Adipocyte (in vitro differentiated cells): Measurements from ENCODE around the gene FAM168A.
"Not testable (repeated sequence)": the region's sequence is repeated elsewhere in the genome, so short reads cannot be mapped to it uniquely, and the experiment has no call there.

Experiments
- DNase-seq: peaks from one replicate; pipeline ENCODE4 v3.0.0-alpha.2; 2015; ENCODE audit warnings: low read depth
- H3K27me3 ChIP-seq: replicated peaks from 2 replicates; pipeline ENCODE4 v1.7.0; 2013; ENCODE audit warnings: mild to moderate bottlenecking, low read length, moderate library complexity; ENCODE audit not compliant: control insufficient read depth, insufficient read depth
- H3K36me3 ChIP-seq: 2 replicates; pipeline ENCODE4 v1.7.0; 2013; ENCODE audit warnings: low read length, mild to moderate bottlenecking, moderate library complexity; ENCODE audit not compliant: control insufficient read depth, insufficient read depth, severe bottlenecking
- H3K4me1 ChIP-seq: 2 replicates; pipeline ENCODE4 v1.7.0; 2013; ENCODE audit warnings: mild to moderate bottlenecking, low read length, moderate library complexity; ENCODE audit not compliant: control insufficient read depth, insufficient read depth
- H3K4me3 ChIP-seq: 2 replicates; pipeline ENCODE4 v1.7.0; 2013; ENCODE audit warnings: mild to moderate bottlenecking, low read length, moderate library complexity
- H3K9ac ChIP-seq: 2 replicates; pipeline ENCODE4 v1.7.0; 2013; ENCODE audit warnings: mild to moderate bottlenecking, low read length, moderate library complexity
- H3K9me3 ChIP-seq: 2 replicates; pipeline ENCODE4 v1.7.0; 2013; ENCODE audit warnings: mild to moderate bottlenecking, low read length, moderate library complexity; ENCODE audit not compliant: control insufficient read depth

The FAM168A gene

GRCh38 chr11:73571982-73572381, 25.9 kb downstream of the FAM168A start:
- H3K4me1 ChIP-seq, H3K27me3 ChIP-seq, H3K9me3 ChIP-seq, DNase-seq, H3K36me3 ChIP-seq, H3K9ac ChIP-seq, H3K4me3 ChIP-seq: not testable (repeated sequence)

- no peaks in the 10 kb centered on the region for H3K36me3 ChIP-seq
- no peaks in the 10 kb centered on the region for H3K4me1 ChIP-seq
- no peaks in the 10 kb centered on the region for H3K9me3 ChIP-seq
- peak; percentile 30 for DNase-seq
- H3K9ac ChIP-seq: no peak overlapping the region
- no peaks in the 10 kb centered on the region for H3K27me3 ChIP-seq
- H3K4me3 ChIP-seq: no peak overlapping the region
Observed at GRCh38 chr11:73570415-73571114, 27.3 kb downstream of the FAM168A start.

GRCh38 chr11:73566977-73567755, 30.7 kb downstream of the FAM168A start:
- H3K27me3 ChIP-seq: no peaks in the 10 kb centered on the region
- H3K36me3 ChIP-seq: no peaks in the 10 kb centered on the region
- no peaks in the 10 kb centered on the region for H3K9me3 ChIP-seq
- no peak overlapping the region for H3K4me3 ChIP-seq
- no peak for DNase-seq
- H3K4me1 ChIP-seq: no peaks in the 10 kb centered on the region
- no peak overlapping the region for H3K9ac ChIP-seq

GRCh38 chr11:73566422-73566821, 31.5 kb downstream of the FAM168A start:
- Histone ChIP-seq H3K4me1 (no peaks in the 10 kb centered on the region), H3K36me3 (no peaks in the 10 kb centered on the region), H3K9me3 (no peaks in the 10 kb centered on the region), H3K27me3 (no peaks in the 10 kb centered on the region), H3K9ac (no peak overlapping the region), H3K4me3 (no peak overlapping the region)
- no peak for DNase-seq

- no peaks in the 10 kb centered on the region for H3K36me3 ChIP-seq
- H3K4me1 ChIP-seq: no peaks in the 10 kb centered on the region
- no peak overlapping the region for H3K4me3 ChIP-seq
- no peaks in the 10 kb centered on the region for H3K27me3 ChIP-seq
- no peaks in the 10 kb centered on the region for H3K9me3 ChIP-seq
- DNase-seq: no peak
- H3K9ac ChIP-seq: no peak overlapping the region
Observed at GRCh38 chr11:73565804-73566203, 32.1 kb downstream of the FAM168A start.

- Histone ChIP-seq H3K4me3 (no peak overlapping the region), H3K4me1 (no peaks in the 10 kb centered on the region), H3K36me3 (no peaks in the 10 kb centered on the region), H3K9me3 (no peaks in the 10 kb centered on the region), H3K27me3 (no peaks in the 10 kb centered on the region), H3K9ac (no peak overlapping the region)
- DNase-seq: no peak
Observed at GRCh38 chr11:73564903-73565302, 33.0 kb downstream of the FAM168A start.

GRCh38 chr11:73563539-73564200, 34.2 kb downstream of the FAM168A start:
- H3K4me3 ChIP-seq: no peak overlapping the region
- no peaks in the 10 kb centered on the region for H3K9me3 ChIP-seq
- DNase-seq: no peak
- no peaks in the 10 kb centered on the region for H3K27me3 ChIP-seq
- H3K36me3 ChIP-seq: no peaks in the 10 kb centered on the region
- H3K4me1 ChIP-seq: no peaks in the 10 kb centered on the region
- H3K9ac ChIP-seq: no peak overlapping the region

GRCh38 chr11:73559743-73560142, 38.2 kb downstream of the FAM168A start:
- Histone ChIP-seq H3K36me3 (no peaks in the 10 kb centered on the region), H3K9ac (no peak overlapping the region), H3K4me3 (no peak overlapping the region), H3K9me3 (no peaks in the 10 kb centered on the region), H3K27me3 (no peaks in the 10 kb centered on the region), H3K4me1 (peaks cover 1% of the 10 kb centered on the region)
- DNase-seq: peak; percentile 27

- no peaks in the 10 kb centered on the region for H3K36me3 ChIP-seq
- peaks cover 5% of the 10 kb centered on the region for H3K4me1 ChIP-seq
- no peak overlapping the region for H3K4me3 ChIP-seq
- no peak overlapping the region for H3K9ac ChIP-seq
- DNase-seq: no peak
- no peaks in the 10 kb centered on the region for H3K27me3 ChIP-seq
- H3K9me3 ChIP-seq: no peaks in the 10 kb centered on the region
Observed at GRCh38 chr11:73556966-73557365, 40.9 kb downstream of the FAM168A start.

GRCh38 chr11:73555615-73556014, 42.3 kb downstream of the FAM168A start:
- H3K9ac ChIP-seq: no peak overlapping the region
- H3K4me3 ChIP-seq: no peak overlapping the region
- no peaks in the 10 kb centered on the region for H3K36me3 ChIP-seq
- H3K9me3 ChIP-seq: no peaks in the 10 kb centered on the region
- peaks cover 5% of the 10 kb centered on the region for H3K4me1 ChIP-seq
- DNase-seq: no peak
- no peaks in the 10 kb centered on the region for H3K27me3 ChIP-seq

GRCh38 chr11:73554671-73555320, 43.1 kb downstream of the FAM168A start:
- H3K4me3 ChIP-seq: no peak overlapping the region
- no peaks in the 10 kb centered on the region for H3K36me3 ChIP-seq
- peaks cover 5% of the 10 kb centered on the region for H3K4me1 ChIP-seq
- no peaks in the 10 kb centered on the region for H3K27me3 ChIP-seq
- H3K9ac ChIP-seq: no peak overlapping the region
- no peaks in the 10 kb centered on the region for H3K9me3 ChIP-seq
- DNase-seq: no peak
